ENCODE data around the gene CDK17. TPM values are rescaled to one million over a fixed set of nuclear protein-coding genes. Genes with fewer than 3 reads are reported as not detected.
"Not testable (repeated sequence)": the region's sequence is repeated elsewhere in the genome, so short reads cannot be mapped to it uniquely, and the experiment has no call there.

CDK17 gene
- total and polyA plus RNA-seq, 2 donors from 2014 or later: 6.6 to 35.7 TPM

GRCh38 chr12:96434107-96434506 lies 33.9 kb upstream of the CDK17 start:
- Histone ChIP-seq H3K27ac (ENCODE audit: low read depth in 2 of 2, low read length in 2 of 2) (no peak overlapping the region), H3K4me1 (ENCODE audit: control insufficient read depth in 2 of 3, insufficient read depth in 2 of 3, low read depth in 1 of 3, low read length in 3 of 3) (no peaks in the 10 kb centered on the region), H3K4me3 (ENCODE audit: low read length in 3 of 3) (no peak overlapping the region), H3K27me3 (ENCODE audit: control insufficient read depth, insufficient read depth, low read length) (no peaks in the 10 kb centered on the region), H3K36me3 (ENCODE audit: control insufficient read depth in 2 of 3, insufficient read depth in 3 of 3, low read length in 3 of 3) (no peaks in the 10 kb centered on the region), H3K9me3 (ENCODE audit: control insufficient read depth in 2 of 3, insufficient read depth in 1 of 3, low read length in 3 of 3) (no peaks in the 10 kb centered on the region), H3K9ac (ENCODE audit: low read length in 3 of 3) (no peak overlapping the region)
- intact Hi-C loops (cut with DNase I): no loop called here
- no peak for TF ChIP-seq CTCF (IDR thresholded peaks at IDR 0.05; ENCODE audit: borderline replicate concordance, extremely low read depth, insufficient read depth)
- no peak for DNase-seq
- no peak for FAIRE-seq

- H3K27ac ChIP-seq (ENCODE audit: low read depth in 2 of 2, low read length in 2 of 2); intact Hi-C loops (cut with DNase I); DNase-seq; H3K9me3 ChIP-seq (ENCODE audit: control insufficient read depth in 2 of 3, insufficient read depth in 1 of 3, low read length in 3 of 3); H3K27me3 ChIP-seq (ENCODE audit: control insufficient read depth, insufficient read depth, low read length); FAIRE-seq; H3K4me1 ChIP-seq (ENCODE audit: control insufficient read depth in 2 of 3, insufficient read depth in 2 of 3, low read depth in 1 of 3, low read length in 3 of 3); H3K4me3 ChIP-seq (ENCODE audit: low read length in 3 of 3); H3K36me3 ChIP-seq (ENCODE audit: control insufficient read depth in 2 of 3, insufficient read depth in 3 of 3, low read length in 3 of 3); H3K9ac ChIP-seq (ENCODE audit: low read length in 3 of 3): not testable (repeated sequence)
Measured at GRCh38 chr12:96432496-96433321, 32.5 kb upstream of the CDK17 start.

- Histone ChIP-seq H3K4me3 (ENCODE audit: low read length in 3 of 3) (no peak overlapping the region), H3K27me3 (ENCODE audit: control insufficient read depth, insufficient read depth, low read length) (no peaks in the 10 kb centered on the region), H3K27ac (ENCODE audit: low read depth in 2 of 2, low read length in 2 of 2) (no peak overlapping the region), H3K36me3 (ENCODE audit: control insufficient read depth in 2 of 3, insufficient read depth in 3 of 3, low read length in 3 of 3) (no peaks in the 10 kb centered on the region), H3K9ac (ENCODE audit: low read length in 3 of 3) (no peak overlapping the region), H3K4me1 (ENCODE audit: control insufficient read depth in 2 of 3, insufficient read depth in 2 of 3, low read depth in 1 of 3, low read length in 3 of 3) (no peaks in the 10 kb centered on the region), H3K9me3 (ENCODE audit: control insufficient read depth in 2 of 3, insufficient read depth in 1 of 3, low read length in 3 of 3) (no peaks in the 10 kb centered on the region)
- DNase-seq: peak in 1 of 5 donors; percentile 13
- FAIRE-seq: no peak
- TF ChIP-seq CTCF (IDR thresholded peaks at IDR 0.05; ENCODE audit: borderline replicate concordance, extremely low read depth, insufficient read depth): no peak
- intact Hi-C loops (cut with DNase I): no loop called here
Measured at GRCh38 chr12:96431067-96431466, 30.8 kb upstream of the CDK17 start.

- FAIRE-seq: no peak
- no peak overlapping the region for H3K9ac ChIP-seq (ENCODE audit: low read length in 3 of 3)
- H3K9me3 ChIP-seq (ENCODE audit: control insufficient read depth in 2 of 3, insufficient read depth in 1 of 3, low read length in 3 of 3): no peaks in the 10 kb centered on the region
- no peaks in the 10 kb centered on the region for H3K36me3 ChIP-seq (ENCODE audit: control insufficient read depth in 2 of 3, insufficient read depth in 3 of 3, low read length in 3 of 3)
- no peak for TF ChIP-seq CTCF (IDR thresholded peaks at IDR 0.05; ENCODE audit: borderline replicate concordance, extremely low read depth, insufficient read depth)
- DNase-seq: peak in 2 of 5 donors; percentile 35 to 64
- H3K4me3 ChIP-seq (ENCODE audit: low read length in 3 of 3): no peak overlapping the region
- H3K27ac ChIP-seq (ENCODE audit: low read depth in 2 of 2, low read length in 2 of 2): peak overlapping the region in 1 of 2 donors; percentile 50
- H3K27me3 ChIP-seq (ENCODE audit: control insufficient read depth, insufficient read depth, low read length): no peaks in the 10 kb centered on the region
- H3K4me1 ChIP-seq (ENCODE audit: control insufficient read depth in 2 of 3, insufficient read depth in 2 of 3, low read depth in 1 of 3, low read length in 3 of 3): no peaks in the 10 kb centered on the region
- intact Hi-C loops (cut with DNase I): no loop called here
Measured at GRCh38 chr12:96427269-96427729, 27.1 kb upstream of the CDK17 start.
